ENCODE measurements around the gene APP.

- no peak for TF ChIP-seq CTCF (IDR thresholded peaks at IDR 0.05; ENCODE audit: low read depth, low read length)
- no peak for TF ChIP-seq EZH2phosphoT487 (IDR thresholded peaks at IDR 0.05; ENCODE audit: low read depth)
These were observed 77.4 kb downstream of the APP start for GRCh38 chr21:26093122-26093521.

Measured in OCI-LY3 (cell line).